ENCODE data around the gene TP53RK. TPM values are rescaled to one million over a fixed set of nuclear protein-coding genes. Genes with fewer than 3 reads are reported as not detected.

TP53RK gene
- total and polyA plus RNA-seq, 9 donors = 7.7 to 17.5 (median 13.4) TPM

DNA sequence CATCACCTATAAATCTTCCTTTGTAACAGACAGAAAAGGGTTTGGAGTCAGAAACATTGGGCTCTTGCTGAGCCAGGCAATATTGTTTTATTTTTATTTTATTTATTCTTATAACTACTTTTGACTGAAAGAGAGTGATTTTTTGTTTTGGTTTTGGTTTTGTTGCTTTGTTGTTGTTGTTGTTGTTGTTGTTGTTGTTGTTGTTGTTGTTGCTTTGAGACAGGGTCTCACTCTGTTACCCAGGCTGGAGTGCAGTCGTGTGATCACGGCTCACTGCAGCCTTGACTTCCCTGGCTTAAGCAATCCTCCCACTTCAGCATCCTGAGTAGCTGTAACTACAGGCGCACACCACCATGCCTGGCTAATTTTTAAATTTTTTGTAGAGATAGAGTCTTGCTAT is 22.9 kb downstream of the TP53RK start:
- intact Hi-C loops (cut with DNase I) = no loop called here
- H3K36me3 ChIP-seq = no peaks in the 10 kb centered on the region
- DNase-seq = no peak
- no peak overlapping the region for H3K27ac ChIP-seq
- H3K9me3 ChIP-seq = no peaks in the 10 kb centered on the region
- H3K27me3 ChIP-seq = no peaks in the 10 kb centered on the region
- WGBS, 3 donors = 79 to 89% (median 85%) methylated on average over 3 of the region's 3 CpGs
- TF ChIP-seq, protein P1, sequence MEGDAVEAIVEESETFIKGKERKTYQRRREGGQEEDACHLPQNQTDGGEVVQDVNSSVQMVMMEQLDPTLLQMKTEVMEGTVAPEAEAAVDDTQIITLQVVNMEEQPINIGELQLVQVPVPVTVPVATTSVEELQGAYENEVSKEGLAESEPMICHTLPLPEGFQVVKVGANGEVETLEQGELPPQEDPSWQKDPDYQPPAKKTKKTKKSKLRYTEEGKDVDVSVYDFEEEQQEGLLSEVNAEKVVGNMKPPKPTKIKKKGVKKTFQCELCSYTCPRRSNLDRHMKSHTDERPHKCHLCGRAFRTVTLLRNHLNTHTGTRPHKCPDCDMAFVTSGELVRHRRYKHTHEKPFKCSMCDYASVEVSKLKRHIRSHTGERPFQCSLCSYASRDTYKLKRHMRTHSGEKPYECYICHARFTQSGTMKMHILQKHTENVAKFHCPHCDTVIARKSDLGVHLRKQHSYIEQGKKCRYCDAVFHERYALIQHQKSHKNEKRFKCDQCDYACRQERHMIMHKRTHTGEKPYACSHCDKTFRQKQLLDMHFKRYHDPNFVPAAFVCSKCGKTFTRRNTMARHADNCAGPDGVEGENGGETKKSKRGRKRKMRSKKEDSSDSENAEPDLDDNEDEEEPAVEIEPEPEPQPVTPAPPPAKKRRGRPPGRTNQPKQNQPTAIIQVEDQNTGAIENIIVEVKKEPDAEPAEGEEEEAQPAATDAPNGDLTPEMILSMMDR (IDR thresholded peaks at IDR 0.05) = no peak
- TF ChIP-seq EP300 (IDR thresholded peaks at IDR 0.05) (no peak), POLR2A (IDR thresholded peaks at IDR 0.05) (no peak)
- H3K4me3 ChIP-seq = no peak overlapping the region
- H3K4me1 ChIP-seq (ENCODE audit: insufficient read depth) = no peaks in the 10 kb centered on the region

DNA sequence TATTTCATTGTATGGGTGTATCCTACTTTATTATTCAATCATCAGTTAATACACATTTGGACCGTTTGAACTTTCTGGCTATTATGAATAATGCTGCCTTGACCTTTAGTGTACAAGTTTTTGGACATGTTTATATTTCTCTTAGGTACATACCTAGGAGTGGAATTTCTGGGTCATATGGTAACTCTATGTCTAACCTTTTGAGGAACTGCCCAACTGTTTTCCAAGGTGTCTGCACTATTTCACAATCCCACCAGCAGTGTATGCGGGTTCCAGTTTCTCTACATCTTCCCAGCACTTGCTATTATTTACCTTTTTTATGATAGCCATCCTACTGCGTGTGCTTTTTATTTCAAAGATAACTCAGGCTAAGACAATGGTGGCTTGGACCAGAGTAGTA is 23.6 kb downstream of the TP53RK start:
- Histone ChIP-seq H3K27me3 (no peaks in the 10 kb centered on the region), H3K27ac (no peak overlapping the region), H3K4me1 (ENCODE audit: insufficient read depth) (no peaks in the 10 kb centered on the region), H3K4me3 (no peak overlapping the region), H3K36me3 (no peaks in the 10 kb centered on the region), H3K9me3 (no peaks in the 10 kb centered on the region)
- no peak for DNase-seq
- WGBS, 3 donors = 85 to 93% (median 87%) methylated on average over 3 of the region's 3 CpGs
- TF ChIP-seq POLR2A (IDR thresholded peaks at IDR 0.05) (no peak), EP300 (IDR thresholded peaks at IDR 0.05) (no peak)
- TF ChIP-seq, protein P1 (IDR thresholded peaks at IDR 0.05) = no peak
- intact Hi-C loops (cut with DNase I) = no loop called here

DNA sequence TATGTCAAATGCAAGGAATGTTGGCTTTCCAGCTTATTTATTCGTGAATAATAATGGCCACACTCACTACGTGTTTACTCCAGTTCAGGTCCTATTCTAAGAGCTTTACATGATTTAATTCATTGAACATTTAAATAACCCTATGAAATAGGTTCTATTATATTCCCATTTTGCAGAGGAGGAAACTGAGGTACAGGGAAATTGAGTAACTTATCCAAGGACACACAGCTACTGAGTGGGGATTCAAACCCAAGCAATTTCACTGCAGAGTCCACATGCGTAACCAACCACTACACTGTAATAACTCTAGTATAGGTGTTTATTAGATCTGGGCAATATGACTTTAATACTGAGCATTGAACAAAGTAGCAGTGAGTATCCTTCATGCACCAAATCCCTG is 25.7 kb downstream of the TP53RK start:
- intact Hi-C loops (cut with DNase I) = no loop called here
- H3K36me3 ChIP-seq = no peaks in the 10 kb centered on the region
- H3K4me3 ChIP-seq = no peak overlapping the region
- H3K27me3 ChIP-seq = no peaks in the 10 kb centered on the region
- TF ChIP-seq EP300 (IDR thresholded peaks at IDR 0.05) = no peak
- no peak for TF ChIP-seq POLR2A (IDR thresholded peaks at IDR 0.05)
- TF ChIP-seq, protein P1 (IDR thresholded peaks at IDR 0.05) = no peak
- WGBS, 3 donors = 95% methylated on average over 3 of the region's 3 CpGs
- H3K9me3 ChIP-seq = no peaks in the 10 kb centered on the region
- H3K27ac ChIP-seq = no peak overlapping the region
- H3K4me1 ChIP-seq (ENCODE audit: insufficient read depth) = no peaks in the 10 kb centered on the region
- DNase-seq = no peak

DNA sequence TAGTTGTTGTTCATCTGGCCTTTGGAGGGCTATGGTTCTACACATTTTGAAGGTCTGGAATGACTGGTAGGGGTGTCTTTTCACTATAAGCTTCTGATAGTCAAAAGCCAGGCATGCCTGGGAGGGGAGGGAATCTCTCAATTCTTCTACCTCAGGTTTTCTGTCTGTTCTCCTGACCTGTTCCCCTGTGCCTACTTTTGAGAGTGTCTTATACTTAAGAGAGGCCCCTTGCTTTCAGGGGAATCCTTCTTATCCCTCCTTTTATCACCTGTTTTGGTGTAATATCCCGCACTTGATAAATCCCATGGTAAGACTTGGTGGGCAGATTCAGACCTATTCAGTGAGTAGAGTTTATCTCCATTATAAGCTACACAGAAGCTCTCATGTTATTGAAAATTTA is 27.6 kb downstream of the TP53RK start:
- Histone ChIP-seq H3K4me3 (no peak overlapping the region), H3K4me1 (ENCODE audit: insufficient read depth) (no peaks in the 10 kb centered on the region), H3K27ac (no peak overlapping the region), H3K9me3 (no peaks in the 10 kb centered on the region), H3K36me3 (no peaks in the 10 kb centered on the region), H3K27me3 (no peaks in the 10 kb centered on the region)
- WGBS, 3 donors = 96 to 100% (median 97%) methylated on average over 1 of the region's 1 CpG
- intact Hi-C loops (cut with DNase I) = no loop called here
- TF ChIP-seq POLR2A (IDR thresholded peaks at IDR 0.05) = no peak
- TF ChIP-seq EP300 (IDR thresholded peaks at IDR 0.05) = no peak
- TF ChIP-seq, protein P1 (IDR thresholded peaks at IDR 0.05) = no peak
- DNase-seq = no peak

DNA sequence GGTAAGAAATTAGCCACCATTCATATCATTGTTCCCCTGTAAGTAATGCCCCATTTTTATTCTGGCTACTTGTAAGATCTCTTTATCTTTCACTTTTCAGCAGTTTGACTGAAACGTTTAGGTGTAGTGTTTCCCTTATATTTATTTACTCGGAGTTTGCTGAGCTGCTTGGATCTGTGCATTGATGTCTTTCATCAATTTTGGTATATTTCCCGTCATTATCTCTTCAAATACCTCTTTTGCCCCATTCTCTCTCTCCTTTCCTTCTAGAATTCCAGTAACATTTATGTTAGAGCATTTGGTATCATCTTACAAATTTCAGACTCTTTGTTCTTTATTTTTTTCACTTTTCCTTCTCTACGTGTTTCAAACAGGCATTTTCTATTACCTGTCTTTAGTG is 28.8 kb downstream of the TP53RK start:
- no peaks in the 10 kb centered on the region for H3K4me1 ChIP-seq (ENCODE audit: insufficient read depth)
- TF ChIP-seq EP300 (IDR thresholded peaks at IDR 0.05) (no peak), POLR2A (IDR thresholded peaks at IDR 0.05) (no peak)
- TF ChIP-seq, protein P1 (IDR thresholded peaks at IDR 0.05) = no peak
- WGBS, 3 donors = 89 to 92% (median 91%) methylated on average over 4 of the region's 4 CpGs
- H3K4me3 ChIP-seq = no peak overlapping the region
- intact Hi-C loops (cut with DNase I) = no loop called here
- no peak for DNase-seq
- no peaks in the 10 kb centered on the region for H3K9me3 ChIP-seq
- H3K27me3 ChIP-seq = no peaks in the 10 kb centered on the region
- H3K36me3 ChIP-seq = no peaks in the 10 kb centered on the region
- H3K27ac ChIP-seq = no peak overlapping the region
